ENCODE results near the gene MAN1A1.

The MAN1A1 gene

DNA sequence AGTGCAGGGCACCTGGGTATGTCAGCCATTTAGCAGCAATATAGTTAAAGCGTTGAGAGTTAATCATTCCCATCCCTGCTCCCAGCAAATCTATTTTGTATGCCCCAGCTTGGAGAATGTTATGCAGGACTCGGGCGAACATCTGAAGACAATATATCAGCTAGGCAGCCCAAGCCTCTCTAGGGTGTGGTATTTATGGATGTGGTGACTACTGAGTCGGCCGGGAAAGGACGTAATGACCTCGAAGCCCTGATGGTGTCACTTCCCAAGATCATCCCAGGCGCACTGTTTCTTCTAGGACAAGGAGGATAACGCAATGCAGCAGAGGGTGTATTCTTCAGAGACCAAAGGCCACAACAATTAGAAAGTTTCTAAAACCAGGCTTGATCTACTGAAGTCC is 207.5 kb downstream of the MAN1A1 start:
- no peak overlapping the region for H2BK12ac ChIP-seq (ENCODE audit: low read length)
- H3K9ac ChIP-seq (ENCODE audit: low read depth, low read length, poor library complexity) = no peak overlapping the region
- H3K4me2 ChIP-seq (ENCODE audit: insufficient read depth, low read length, poor library complexity, severe bottlenecking) = no peak overlapping the region
- DNase-seq (ENCODE audit: low spot score) = no peak
- no peak overlapping the region for H4K8ac ChIP-seq (ENCODE audit: low read depth, low read length)
- no peak overlapping the region for H3K14ac ChIP-seq (ENCODE audit: low read length)
- no peaks in the 10 kb centered on the region for H3K36me3 ChIP-seq (replicated peaks in 1 of 2; ENCODE audit: control insufficient read depth in 2 of 2, insufficient read depth in 2 of 2, low read length in 2 of 2)
- H4K91ac ChIP-seq (ENCODE audit: low read depth, low read length, poor library complexity) = no peak overlapping the region
- H2BK120ac ChIP-seq (ENCODE audit: low read depth, low read length) = no peak overlapping the region
- H2AK5ac ChIP-seq (ENCODE audit: low read depth, low read length) = no peak overlapping the region
- WGBS, 2 donors (ENCODE audit: extremely low coverage in 2 of 2, insufficient read length in 2 of 2, insufficient replicate concordance in 1 of 2) = no CpG with 5 or more reads among the region's 9 CpGs
- no peak overlapping the region for H3K23ac ChIP-seq (ENCODE audit: low read depth, low read length, poor library complexity)
- H2AFZ ChIP-seq (ENCODE audit: low read length) = no peak overlapping the region
- H3K4me1 ChIP-seq (ENCODE audit: control insufficient read depth in 2 of 2, insufficient read depth in 1 of 2, low read depth in 1 of 2, low read length in 2 of 2) = peaks cover 1 to 9% of the 10 kb centered on the region in 2 donors
- H3K4me3 ChIP-seq (ENCODE audit: low read length in 2 of 2) = no peak overlapping the region
- no peak overlapping the region for H3K18ac ChIP-seq (ENCODE audit: low read length)
- H3K4ac ChIP-seq (ENCODE audit: low read length) = no peak overlapping the region
- H2BK15ac ChIP-seq (ENCODE audit: low read length) = no peak overlapping the region
- H3K27ac ChIP-seq (replicated peaks; ENCODE audit: low read length) = no peak overlapping the region
- H3K9me3 ChIP-seq (replicated peaks in 1 of 2; ENCODE audit: control insufficient read depth in 2 of 2, insufficient read depth in 1 of 2, low read depth in 1 of 2, low read length in 2 of 2) = no peaks in the 10 kb centered on the region
- no peaks in the 10 kb centered on the region for H3K27me3 ChIP-seq (ENCODE audit: control insufficient read depth in 3 of 3, insufficient read depth in 3 of 3, low read depth in 1 of 3, low read length in 3 of 3)
- H2BK5ac ChIP-seq (ENCODE audit: low read length) = no peak overlapping the region
- H3K79me1 ChIP-seq (ENCODE audit: low read depth, low read length) = no peaks in the 10 kb centered on the region

DNA sequence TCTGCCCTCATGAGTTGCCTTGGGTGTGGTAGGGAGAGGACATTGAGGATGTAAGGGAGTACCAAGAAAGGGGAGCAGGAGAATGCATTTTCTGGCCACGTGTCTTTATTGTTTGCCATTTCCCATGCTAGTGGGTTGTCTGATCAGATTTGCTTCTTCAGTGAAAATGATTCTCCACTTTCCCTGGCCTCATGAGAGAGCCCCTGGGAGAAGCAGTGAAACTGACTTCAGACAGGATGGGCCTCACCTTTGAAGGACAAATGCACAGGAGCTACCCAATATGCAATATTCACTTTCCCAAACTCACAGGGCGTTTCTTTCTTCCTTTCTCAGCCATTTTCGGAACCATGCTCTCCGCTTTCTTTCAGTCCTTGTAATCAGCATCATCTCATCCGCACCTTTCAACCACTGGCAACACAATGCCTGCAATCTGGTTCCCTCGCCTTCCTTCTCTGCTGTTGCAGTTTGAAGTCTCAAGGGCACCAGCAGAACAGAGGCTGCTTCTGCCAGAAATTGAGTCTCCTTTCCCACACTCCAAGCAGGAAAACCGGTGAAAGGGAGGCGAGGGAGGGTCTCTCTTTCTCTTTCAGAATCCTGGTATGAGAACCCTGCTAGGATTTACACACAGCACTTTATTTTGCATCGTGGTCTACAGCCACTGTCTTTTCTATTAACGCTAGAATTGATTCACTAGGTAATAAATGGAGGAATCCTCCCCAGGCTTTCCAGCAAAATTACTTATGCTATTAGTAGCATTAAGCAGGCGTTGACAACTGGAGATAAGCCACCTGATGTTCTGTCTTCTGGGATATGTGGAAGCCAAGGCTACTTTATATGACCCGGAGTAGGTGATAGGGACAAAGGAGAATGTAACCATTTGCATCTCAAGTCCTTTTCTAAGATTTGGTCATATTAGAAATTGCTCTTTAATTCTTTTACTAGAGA is 209.1 kb downstream of the MAN1A1 start:
- Histone ChIP-seq H3K14ac (ENCODE audit: low read length) (no peak overlapping the region), H4K8ac (ENCODE audit: low read depth, low read length) (no peak overlapping the region), H3K23ac (ENCODE audit: low read depth, low read length, poor library complexity) (no peak overlapping the region), H3K36me3 (replicated peaks in 1 of 2; ENCODE audit: control insufficient read depth in 2 of 2, insufficient read depth in 2 of 2, low read length in 2 of 2) (no peaks in the 10 kb centered on the region), H3K4me2 (ENCODE audit: insufficient read depth, low read length, poor library complexity, severe bottlenecking) (no peak overlapping the region), H3K9ac (ENCODE audit: low read depth, low read length, poor library complexity) (no peak overlapping the region), H2AFZ (ENCODE audit: low read length) (peak overlapping the region; percentile 36), H3K9me3 (replicated peaks in 1 of 2; ENCODE audit: control insufficient read depth in 2 of 2, insufficient read depth in 1 of 2, low read depth in 1 of 2, low read length in 2 of 2) (no peaks in the 10 kb centered on the region), H2AK5ac (ENCODE audit: low read depth, low read length) (no peak overlapping the region), H4K91ac (ENCODE audit: low read depth, low read length, poor library complexity) (no peak overlapping the region), H2BK5ac (ENCODE audit: low read length) (no peak overlapping the region), H3K18ac (ENCODE audit: low read length) (no peak overlapping the region), H3K4me3 (ENCODE audit: low read length in 2 of 2) (no peak overlapping the region), H3K27ac (replicated peaks; ENCODE audit: low read length) (no peak overlapping the region), H2BK12ac (ENCODE audit: low read length) (no peak overlapping the region), H3K79me1 (ENCODE audit: low read depth, low read length) (no peaks in the 10 kb centered on the region), H3K4ac (ENCODE audit: low read length) (no peak overlapping the region), H3K4me1 (ENCODE audit: control insufficient read depth in 2 of 2, insufficient read depth in 1 of 2, low read depth in 1 of 2, low read length in 2 of 2) (peaks cover 1 to 9% of the 10 kb centered on the region in 2 donors), H3K27me3 (ENCODE audit: control insufficient read depth in 3 of 3, insufficient read depth in 3 of 3, low read depth in 1 of 3, low read length in 3 of 3) (no peaks in the 10 kb centered on the region), H2BK15ac (ENCODE audit: low read length) (no peak overlapping the region), H2BK120ac (ENCODE audit: low read depth, low read length) (no peak overlapping the region)
- no CpG with 5 or more reads among the region's 12 CpGs for WGBS, 2 donors (ENCODE audit: extremely low coverage in 2 of 2, insufficient read length in 2 of 2, insufficient replicate concordance in 1 of 2)
- no peak for DNase-seq (ENCODE audit: low spot score)

DNA sequence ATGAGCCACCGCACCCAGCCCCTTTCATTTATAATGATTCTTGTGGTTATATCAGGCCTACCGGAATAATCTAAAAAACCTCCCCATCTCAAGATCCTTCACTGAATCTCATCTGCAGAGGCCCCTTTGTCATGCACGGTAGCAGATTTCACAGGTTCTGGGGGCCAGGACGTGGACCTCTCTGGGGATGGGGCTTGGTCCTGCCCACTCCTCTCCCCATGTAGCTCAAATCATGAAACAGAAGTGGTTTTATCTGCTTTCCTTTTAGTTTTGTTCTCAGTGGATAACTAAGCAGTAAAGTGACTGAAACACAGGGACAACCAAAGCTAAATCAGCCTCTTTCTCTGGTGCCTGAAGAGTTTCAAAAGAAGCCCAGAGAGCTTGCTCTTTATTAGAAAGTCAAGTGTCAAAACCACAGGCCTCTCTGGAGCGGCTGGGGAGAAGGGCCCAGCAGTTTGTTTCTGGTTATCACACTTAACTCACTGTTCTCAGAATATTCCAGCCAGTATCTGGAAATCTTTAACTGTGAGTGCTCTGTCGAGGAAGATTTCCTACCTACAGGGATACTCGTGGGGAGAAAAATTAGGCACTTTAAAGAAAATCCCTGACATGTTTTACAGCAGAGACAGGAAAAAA is 210.5 kb downstream of the MAN1A1 start:
- Histone ChIP-seq H3K18ac (ENCODE audit: low read length) (no peak overlapping the region), H3K27me3 (ENCODE audit: control insufficient read depth in 3 of 3, insufficient read depth in 3 of 3, low read depth in 1 of 3, low read length in 3 of 3) (no peaks in the 10 kb centered on the region), H2BK120ac (ENCODE audit: low read depth, low read length) (no peak overlapping the region), H3K23ac (ENCODE audit: low read depth, low read length, poor library complexity) (no peak overlapping the region), H4K91ac (ENCODE audit: low read depth, low read length, poor library complexity) (no peak overlapping the region), H4K8ac (ENCODE audit: low read depth, low read length) (no peak overlapping the region), H3K9me3 (replicated peaks in 1 of 2; ENCODE audit: control insufficient read depth in 2 of 2, insufficient read depth in 1 of 2, low read depth in 1 of 2, low read length in 2 of 2) (no peaks in the 10 kb centered on the region), H3K14ac (ENCODE audit: low read length) (no peak overlapping the region), H3K4me3 (ENCODE audit: low read length in 2 of 2) (no peak overlapping the region), H3K27ac (replicated peaks; ENCODE audit: low read length) (no peak overlapping the region), H2BK5ac (ENCODE audit: low read length) (no peak overlapping the region), H3K79me1 (ENCODE audit: low read depth, low read length) (no peaks in the 10 kb centered on the region), H2BK15ac (ENCODE audit: low read length) (no peak overlapping the region), H2AFZ (ENCODE audit: low read length) (peak overlapping the region; percentile 91), H2BK12ac (ENCODE audit: low read length) (no peak overlapping the region), H3K4ac (ENCODE audit: low read length) (no peak overlapping the region), H2AK5ac (ENCODE audit: low read depth, low read length) (no peak overlapping the region), H3K9ac (ENCODE audit: low read depth, low read length, poor library complexity) (no peak overlapping the region), H3K36me3 (replicated peaks in 1 of 2; ENCODE audit: control insufficient read depth in 2 of 2, insufficient read depth in 2 of 2, low read length in 2 of 2) (no peaks in the 10 kb centered on the region), H3K4me1 (ENCODE audit: control insufficient read depth in 2 of 2, insufficient read depth in 1 of 2, low read depth in 1 of 2, low read length in 2 of 2) (peaks cover 1 to 9% of the 10 kb centered on the region in 2 donors), H3K4me2 (ENCODE audit: insufficient read depth, low read length, poor library complexity, severe bottlenecking) (no peak overlapping the region)
- no peak for DNase-seq (ENCODE audit: low spot score)
- WGBS, 2 donors (ENCODE audit: extremely low coverage in 2 of 2, insufficient read length in 2 of 2, insufficient replicate concordance in 1 of 2) = no CpG with 5 or more reads among the region's 7 CpGs
